ENCODE measurements around the gene PFAS.

- TF ChIP-seq, protein P1, sequence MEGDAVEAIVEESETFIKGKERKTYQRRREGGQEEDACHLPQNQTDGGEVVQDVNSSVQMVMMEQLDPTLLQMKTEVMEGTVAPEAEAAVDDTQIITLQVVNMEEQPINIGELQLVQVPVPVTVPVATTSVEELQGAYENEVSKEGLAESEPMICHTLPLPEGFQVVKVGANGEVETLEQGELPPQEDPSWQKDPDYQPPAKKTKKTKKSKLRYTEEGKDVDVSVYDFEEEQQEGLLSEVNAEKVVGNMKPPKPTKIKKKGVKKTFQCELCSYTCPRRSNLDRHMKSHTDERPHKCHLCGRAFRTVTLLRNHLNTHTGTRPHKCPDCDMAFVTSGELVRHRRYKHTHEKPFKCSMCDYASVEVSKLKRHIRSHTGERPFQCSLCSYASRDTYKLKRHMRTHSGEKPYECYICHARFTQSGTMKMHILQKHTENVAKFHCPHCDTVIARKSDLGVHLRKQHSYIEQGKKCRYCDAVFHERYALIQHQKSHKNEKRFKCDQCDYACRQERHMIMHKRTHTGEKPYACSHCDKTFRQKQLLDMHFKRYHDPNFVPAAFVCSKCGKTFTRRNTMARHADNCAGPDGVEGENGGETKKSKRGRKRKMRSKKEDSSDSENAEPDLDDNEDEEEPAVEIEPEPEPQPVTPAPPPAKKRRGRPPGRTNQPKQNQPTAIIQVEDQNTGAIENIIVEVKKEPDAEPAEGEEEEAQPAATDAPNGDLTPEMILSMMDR (IDR thresholded peaks at IDR 0.05 in 8 of 11, conservative IDR thresholded peaks at IDR 0.05 in 3 of 11), result no peak
- no peak for TF ChIP-seq POLR2AphosphoS5 (IDR thresholded peaks at IDR 0.05)
- TF ChIP-seq POLR2A (IDR thresholded peaks at IDR 0.05), result no peak
Measured at GRCh38 chr17:8267480-8268147, 18.5 kb downstream of the PFAS start.
